Measurements from ENCODE around the gene DRG2.

Gene DRG2

GRCh38 chr17:18065546-18065945 lies 22.2 kb upstream of the DRG2 start:
- H3K4me2 ChIP-seq (ENCODE audit: low read length) = no peak overlapping the region
- H3K79me2 ChIP-seq = no peaks in the 10 kb centered on the region
- no peak overlapping the region for H3K4me3 ChIP-seq (ENCODE audit: low read depth, low read length)
- H3K27ac ChIP-seq = no peak overlapping the region
- H3K9ac ChIP-seq = no peak overlapping the region
- H3K4me1 ChIP-seq = peaks cover 8% of the 10 kb centered on the region
- no peaks in the 10 kb centered on the region for H3K9me3 ChIP-seq (ENCODE audit: control insufficient read depth, low read length)
- no peaks in the 10 kb centered on the region for H3K27me3 ChIP-seq (ENCODE audit: control insufficient read depth, insufficient read depth, low read length)
- TF ChIP-seq, protein P1, sequence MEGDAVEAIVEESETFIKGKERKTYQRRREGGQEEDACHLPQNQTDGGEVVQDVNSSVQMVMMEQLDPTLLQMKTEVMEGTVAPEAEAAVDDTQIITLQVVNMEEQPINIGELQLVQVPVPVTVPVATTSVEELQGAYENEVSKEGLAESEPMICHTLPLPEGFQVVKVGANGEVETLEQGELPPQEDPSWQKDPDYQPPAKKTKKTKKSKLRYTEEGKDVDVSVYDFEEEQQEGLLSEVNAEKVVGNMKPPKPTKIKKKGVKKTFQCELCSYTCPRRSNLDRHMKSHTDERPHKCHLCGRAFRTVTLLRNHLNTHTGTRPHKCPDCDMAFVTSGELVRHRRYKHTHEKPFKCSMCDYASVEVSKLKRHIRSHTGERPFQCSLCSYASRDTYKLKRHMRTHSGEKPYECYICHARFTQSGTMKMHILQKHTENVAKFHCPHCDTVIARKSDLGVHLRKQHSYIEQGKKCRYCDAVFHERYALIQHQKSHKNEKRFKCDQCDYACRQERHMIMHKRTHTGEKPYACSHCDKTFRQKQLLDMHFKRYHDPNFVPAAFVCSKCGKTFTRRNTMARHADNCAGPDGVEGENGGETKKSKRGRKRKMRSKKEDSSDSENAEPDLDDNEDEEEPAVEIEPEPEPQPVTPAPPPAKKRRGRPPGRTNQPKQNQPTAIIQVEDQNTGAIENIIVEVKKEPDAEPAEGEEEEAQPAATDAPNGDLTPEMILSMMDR (IDR thresholded peaks at IDR 0.05) = no peak
- no peak overlapping the region for H2AFZ ChIP-seq
- H3K36me3 ChIP-seq (ENCODE audit: control insufficient read depth, insufficient read depth, low read length) = no peaks in the 10 kb centered on the region

GRCh38 chr17:18066866-18067265 lies 20.9 kb upstream of the DRG2 start:
- H3K4me3 ChIP-seq (ENCODE audit: low read depth, low read length) = no peak overlapping the region

GRCh38 chr17:18069101-18069500 lies 18.6 kb upstream of the DRG2 start:
- H3K4me3 ChIP-seq (ENCODE audit: low read depth, low read length) = no peak overlapping the region
- no peak overlapping the region for H3K27ac ChIP-seq
- TF ChIP-seq, protein P1 (IDR thresholded peaks at IDR 0.05) = no peak
- H3K9ac ChIP-seq = no peak overlapping the region
- no peaks in the 10 kb centered on the region for H3K9me3 ChIP-seq (ENCODE audit: control insufficient read depth, low read length)
- no peak overlapping the region for H3K4me2 ChIP-seq (ENCODE audit: low read length)
- no peaks in the 10 kb centered on the region for H3K36me3 ChIP-seq (ENCODE audit: control insufficient read depth, insufficient read depth, low read length)
- no peak overlapping the region for H2AFZ ChIP-seq
- H3K27me3 ChIP-seq (ENCODE audit: control insufficient read depth, insufficient read depth, low read length) = no peaks in the 10 kb centered on the region
- no peaks in the 10 kb centered on the region for H3K79me2 ChIP-seq
- no peaks in the 10 kb centered on the region for H3K4me1 ChIP-seq

More at GRCh38 chr17:18066866-18067265, 20.9 kb upstream of the DRG2 start:
- Histone ChIP-seq H3K36me3 (ENCODE audit: control insufficient read depth, insufficient read depth, low read length) (no peaks in the 10 kb centered on the region), H3K9me3 (ENCODE audit: control insufficient read depth, low read length) (no peaks in the 10 kb centered on the region), H3K27me3 (ENCODE audit: control insufficient read depth, insufficient read depth, low read length) (no peaks in the 10 kb centered on the region), H2AFZ (no peak overlapping the region), H3K9ac (no peak overlapping the region), H3K4me1 (peaks cover under 1% of the 10 kb centered on the region), H3K79me2 (no peaks in the 10 kb centered on the region), H3K4me2 (ENCODE audit: low read length) (no peak overlapping the region), H3K27ac (no peak overlapping the region)
- TF ChIP-seq, protein P1 (IDR thresholded peaks at IDR 0.05) = no peak

GRCh38 chr17:18070861-18071340 lies 16.8 kb upstream of the DRG2 start:
- H2AFZ ChIP-seq = peak overlapping the region; percentile 28
- no peaks in the 10 kb centered on the region for H3K9me3 ChIP-seq (ENCODE audit: control insufficient read depth, low read length)
- H3K36me3 ChIP-seq (ENCODE audit: control insufficient read depth, insufficient read depth, low read length) = no peaks in the 10 kb centered on the region
- H3K79me2 ChIP-seq = no peaks in the 10 kb centered on the region
- no peak overlapping the region for H3K4me3 ChIP-seq (ENCODE audit: low read depth, low read length)
- H3K4me1 ChIP-seq = no peaks in the 10 kb centered on the region
- no peaks in the 10 kb centered on the region for H3K27me3 ChIP-seq (ENCODE audit: control insufficient read depth, insufficient read depth, low read length)
- no peak overlapping the region for H3K9ac ChIP-seq
- TF ChIP-seq, protein P1 (IDR thresholded peaks at IDR 0.05) = no peak
- no peak overlapping the region for H3K4me2 ChIP-seq (ENCODE audit: low read length)
- no peak overlapping the region for H3K27ac ChIP-seq

DNA sequence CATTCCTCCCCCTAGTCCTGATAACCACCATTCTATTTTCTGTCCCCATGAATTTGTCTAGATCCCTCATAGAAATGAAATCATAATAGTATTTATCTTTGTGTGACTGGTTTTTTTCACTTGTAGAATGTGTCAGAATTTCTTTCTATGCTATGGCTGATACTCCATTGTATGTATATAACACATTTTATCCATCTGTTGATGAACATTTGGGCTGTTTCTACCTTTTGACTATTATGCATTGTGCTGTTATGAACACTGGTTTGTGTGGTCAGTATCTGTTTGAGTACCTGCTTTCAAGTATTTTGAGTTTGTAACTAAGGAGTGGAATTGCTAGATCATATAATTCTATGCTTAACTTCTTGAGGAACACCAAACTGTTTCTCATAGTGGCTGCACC lies 16.0 kb upstream of the DRG2 start:
- H3K27me3 ChIP-seq (ENCODE audit: control insufficient read depth, insufficient read depth, low read length) = no peaks in the 10 kb centered on the region
- H2AFZ ChIP-seq = no peak overlapping the region
- H3K4me1 ChIP-seq = no peaks in the 10 kb centered on the region
- no peak overlapping the region for H3K4me3 ChIP-seq (ENCODE audit: low read depth, low read length)
- no peak overlapping the region for H3K27ac ChIP-seq
- H3K9ac ChIP-seq = no peak overlapping the region
- no peaks in the 10 kb centered on the region for H3K36me3 ChIP-seq (ENCODE audit: control insufficient read depth, insufficient read depth, low read length)
- no peaks in the 10 kb centered on the region for H3K9me3 ChIP-seq (ENCODE audit: control insufficient read depth, low read length)
- TF ChIP-seq, protein P1 (IDR thresholded peaks at IDR 0.05) = no peak
- no peak overlapping the region for H3K4me2 ChIP-seq (ENCODE audit: low read length)
- H3K79me2 ChIP-seq = no peaks in the 10 kb centered on the region

All from parathyroid adenoma (tissue), 2 donors.